Chondrocyte (in vitro differentiated cells): ENCODE measurements around the gene ERC1. TPM values are rescaled to one million over a fixed set of nuclear protein-coding genes. Genes with fewer than 3 reads are reported as not detected.
"Not testable (repeated sequence)": the region's sequence is repeated elsewhere in the genome, so short reads cannot be mapped to it uniquely, and the experiment has no call there.

Experiments used
- DNase-seq: peaks from one replicate; pipeline ENCODE4 v3.0.0; 2021; ENCODE audit warnings: mixed read lengths, low spot score
- H3K27ac Mint-ChIP-seq: one replicate; pipeline ENCODE4 v1.8.0; 2021; ENCODE audit warnings: mild to moderate bottlenecking, moderate library complexity, mixed read lengths; ENCODE audit not compliant: unreplicated experiment
- H3K27me3 Mint-ChIP-seq: 2 replicates; pipeline ENCODE4 v1.8.0; 2021; ENCODE audit warnings: low read depth, mixed read lengths
- H3K36me3 Mint-ChIP-seq: 2 replicates; pipeline ENCODE4 v1.8.0; 2021; ENCODE audit warnings: low read depth, mixed read lengths
- H3K4me1 Mint-ChIP-seq: 2 replicates; pipeline ENCODE4 v1.8.0; 2021; ENCODE audit warnings: low read depth, mild to moderate bottlenecking, mixed read lengths
- H3K4me3 Mint-ChIP-seq: one replicate; pipeline ENCODE4 v1.8.0; 2021; ENCODE audit warnings: mild to moderate bottlenecking, moderate library complexity, mixed read lengths; ENCODE audit not compliant: unreplicated experiment
- H3K9me3 Mint-ChIP-seq: 2 replicates; pipeline ENCODE4 v1.8.0; 2021; ENCODE audit warnings: low read depth, mixed read lengths
- total RNA-seq: library from RNA; stranded (reverse); gene quantifications from 3 replicates; pipeline ENCODE4 v1.2.1, GENCODE V29; 2021
- TF ChIP-seq, protein P1 (sequence below): fragments of 200-600 bp; sonication (generic); IDR thresholded peaks from 2 replicates; pipeline ENCODE4 v1.5.0; 2021; ENCODE audit warnings: antibody characterized with exemption, mild to moderate bottlenecking, moderate library complexity

Gene ERC1
- total RNA-seq, 1 donor from 2014 or later = 79.3 TPM

DNA sequence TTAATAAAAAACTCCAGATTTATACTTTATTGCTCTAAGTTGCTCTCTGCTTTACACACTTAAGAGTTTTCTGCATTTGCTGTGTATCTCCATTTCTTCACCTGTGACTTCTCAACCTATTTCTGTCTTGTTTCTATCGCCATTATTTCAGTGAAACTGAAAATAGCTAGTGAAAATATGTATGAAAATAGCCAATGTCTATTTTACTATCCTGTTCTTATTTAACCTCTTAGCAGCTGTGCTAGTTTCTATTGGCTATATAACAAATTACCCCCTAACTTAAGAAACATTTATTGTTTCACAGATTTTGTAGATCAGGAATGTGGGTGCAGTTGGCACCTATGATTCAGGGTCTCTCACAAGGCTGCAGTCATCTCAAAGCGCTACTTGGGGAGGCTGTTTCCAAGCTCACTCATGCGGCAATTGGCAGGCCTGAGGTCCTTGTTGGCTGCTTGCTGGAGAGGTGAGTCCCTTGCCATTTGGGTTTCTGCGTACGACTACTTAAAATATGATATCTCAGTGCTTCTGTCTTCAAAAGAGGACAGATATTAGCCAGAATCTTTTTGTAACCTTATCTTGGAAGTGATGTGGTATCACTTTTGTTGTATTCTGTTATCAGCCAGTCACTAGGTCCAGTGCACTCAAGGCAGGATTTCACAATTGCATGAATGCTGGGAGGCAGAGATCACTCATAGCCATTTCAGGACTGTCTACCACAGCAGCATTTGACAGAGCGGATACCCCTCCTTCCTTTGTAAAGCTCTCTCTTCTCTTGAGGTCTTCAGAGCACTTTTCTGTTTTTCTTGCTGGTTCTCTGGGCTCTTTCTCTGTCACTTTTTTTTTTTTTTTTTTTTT is 7.2 kb downstream of the ERC1 start:
- H3K27me3 Mint-ChIP-seq = no peaks in the 10 kb centered on the region
- H3K9me3 Mint-ChIP-seq = no peaks in the 10 kb centered on the region
- peaks cover 3% of the 10 kb centered on the region for H3K36me3 Mint-ChIP-seq
- no peak overlapping the region for H3K4me3 Mint-ChIP-seq
- DNase-seq = no peak
- H3K27ac Mint-ChIP-seq = no peak overlapping the region
- H3K4me1 Mint-ChIP-seq = peaks cover 32% of the 10 kb centered on the region
- TF ChIP-seq, protein P1, sequence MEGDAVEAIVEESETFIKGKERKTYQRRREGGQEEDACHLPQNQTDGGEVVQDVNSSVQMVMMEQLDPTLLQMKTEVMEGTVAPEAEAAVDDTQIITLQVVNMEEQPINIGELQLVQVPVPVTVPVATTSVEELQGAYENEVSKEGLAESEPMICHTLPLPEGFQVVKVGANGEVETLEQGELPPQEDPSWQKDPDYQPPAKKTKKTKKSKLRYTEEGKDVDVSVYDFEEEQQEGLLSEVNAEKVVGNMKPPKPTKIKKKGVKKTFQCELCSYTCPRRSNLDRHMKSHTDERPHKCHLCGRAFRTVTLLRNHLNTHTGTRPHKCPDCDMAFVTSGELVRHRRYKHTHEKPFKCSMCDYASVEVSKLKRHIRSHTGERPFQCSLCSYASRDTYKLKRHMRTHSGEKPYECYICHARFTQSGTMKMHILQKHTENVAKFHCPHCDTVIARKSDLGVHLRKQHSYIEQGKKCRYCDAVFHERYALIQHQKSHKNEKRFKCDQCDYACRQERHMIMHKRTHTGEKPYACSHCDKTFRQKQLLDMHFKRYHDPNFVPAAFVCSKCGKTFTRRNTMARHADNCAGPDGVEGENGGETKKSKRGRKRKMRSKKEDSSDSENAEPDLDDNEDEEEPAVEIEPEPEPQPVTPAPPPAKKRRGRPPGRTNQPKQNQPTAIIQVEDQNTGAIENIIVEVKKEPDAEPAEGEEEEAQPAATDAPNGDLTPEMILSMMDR = no peak

DNA sequence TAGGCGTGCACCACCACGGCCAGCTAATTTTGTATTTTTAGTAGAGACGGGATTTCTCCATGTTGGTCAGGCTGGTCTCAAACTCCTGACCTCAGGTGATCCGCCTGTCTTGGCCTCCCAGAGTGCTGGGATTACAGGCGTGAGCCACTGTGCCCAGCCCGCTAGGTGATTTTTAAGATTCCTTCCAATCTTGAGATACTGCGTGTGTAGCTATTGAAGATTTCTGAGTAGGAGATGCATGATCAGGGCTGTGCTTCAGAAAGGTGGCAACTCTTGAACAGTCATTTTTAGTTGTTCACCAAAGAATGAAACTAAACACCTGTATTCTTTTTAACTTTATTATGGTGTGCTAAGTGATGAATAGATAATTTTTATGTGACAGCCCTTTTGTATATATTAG is 8.7 kb downstream of the ERC1 start:
- peaks cover 20% of the 10 kb centered on the region for H3K4me1 Mint-ChIP-seq
- not testable (repeated sequence) for DNase-seq, H3K36me3 Mint-ChIP-seq, H3K27ac Mint-ChIP-seq, H3K9me3 Mint-ChIP-seq, H3K4me3 Mint-ChIP-seq, H3K27me3 Mint-ChIP-seq

DNA sequence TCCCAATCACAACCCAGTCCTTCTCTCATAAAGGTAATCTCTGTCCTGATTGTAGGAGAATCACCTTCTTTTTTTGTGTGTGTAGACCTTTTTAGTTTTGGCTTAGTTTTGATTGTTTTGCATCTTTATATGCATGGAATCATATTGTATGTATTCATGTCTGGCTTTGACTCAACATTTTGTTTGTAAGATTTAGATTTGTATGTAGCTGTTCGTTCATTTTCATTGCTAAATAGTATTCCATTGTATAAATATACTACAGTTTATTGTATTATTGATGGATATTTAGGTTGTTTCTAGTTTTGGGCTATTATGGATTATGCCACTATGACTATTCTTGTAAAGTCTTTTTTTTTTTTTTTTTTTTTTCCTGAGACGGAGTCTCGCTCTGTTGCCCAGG is 10.5 kb downstream of the ERC1 start:
- Mint-ChIP-seq H3K4me3 (no peak overlapping the region), H3K36me3 (peaks cover 3% of the 10 kb centered on the region), H3K9me3 (no peaks in the 10 kb centered on the region), H3K27me3 (no peaks in the 10 kb centered on the region), H3K4me1 (peaks cover 13% of the 10 kb centered on the region), H3K27ac (no peak overlapping the region)
- TF ChIP-seq, protein P1 = no peak
- no peak for DNase-seq

DNA sequence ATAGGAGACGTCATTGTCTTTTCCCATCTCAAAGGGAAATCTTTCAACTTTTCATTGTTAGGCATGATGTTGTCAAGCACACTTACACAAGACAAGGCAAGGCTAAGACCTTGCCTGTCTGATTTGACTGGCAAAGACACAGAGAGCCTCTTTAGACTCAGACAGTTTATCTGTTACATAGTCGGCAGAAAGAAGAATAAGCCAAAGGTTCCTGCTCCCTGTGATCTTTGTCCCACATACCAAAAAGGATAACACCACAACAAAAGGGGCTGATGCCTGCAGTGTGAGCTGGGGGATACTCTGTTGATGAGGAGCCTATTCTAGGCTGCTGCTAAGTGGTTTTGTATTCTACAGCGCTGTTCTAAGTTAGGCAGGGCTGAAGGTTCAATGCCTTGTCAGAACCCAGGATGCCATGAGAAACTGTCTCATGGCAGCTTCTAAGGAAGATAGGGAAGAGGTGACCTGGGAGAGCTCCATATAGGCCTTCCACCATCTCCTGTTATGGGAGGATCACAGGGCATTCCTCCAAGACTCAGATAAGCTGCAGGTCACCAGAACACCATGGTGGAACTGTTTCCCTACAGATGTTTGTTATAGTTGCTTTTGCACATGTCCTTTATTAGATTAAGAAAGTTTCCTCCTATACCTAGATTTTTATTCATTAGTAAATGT is 12.7 kb downstream of the ERC1 start:
- DNase-seq = no peak
- H3K27ac Mint-ChIP-seq = no peak overlapping the region

DNA sequence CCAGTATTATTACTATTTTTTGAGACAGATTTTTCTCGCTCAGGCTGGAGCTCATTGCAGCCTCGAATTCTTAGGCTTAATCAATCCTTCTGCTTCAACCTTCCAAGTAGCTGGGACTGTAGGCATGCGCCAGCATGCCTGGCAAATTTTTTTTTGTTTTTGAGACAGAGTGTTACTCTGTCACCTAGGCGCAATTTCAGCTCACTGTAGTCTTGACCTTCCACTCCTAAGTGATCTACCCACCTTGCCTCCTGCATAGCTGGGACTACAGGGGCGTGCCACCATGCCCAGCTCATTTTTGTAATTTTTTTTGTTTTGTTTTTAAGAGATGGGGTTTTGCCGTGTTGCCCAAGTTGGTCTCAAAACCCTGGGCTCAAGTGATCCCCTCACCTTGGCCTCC is 15.2 kb downstream of the ERC1 start:
- TF ChIP-seq, protein P1 = no peak

More for the DNA sequence above, 12.7 kb downstream of the ERC1 start:
- no peaks in the 10 kb centered on the region for H3K9me3 Mint-ChIP-seq
- TF ChIP-seq, protein P1 = no peak
- H3K4me3 Mint-ChIP-seq = no peak overlapping the region
- H3K4me1 Mint-ChIP-seq = no peaks in the 10 kb centered on the region
- no peaks in the 10 kb centered on the region for H3K27me3 Mint-ChIP-seq
- H3K36me3 Mint-ChIP-seq = peaks cover 3% of the 10 kb centered on the region

More for the DNA sequence above, 15.2 kb downstream of the ERC1 start:
- Mint-ChIP-seq H3K9me3 (no peaks in the 10 kb centered on the region), H3K4me3 (no peak overlapping the region), H3K4me1 (peaks cover 3% of the 10 kb centered on the region), H3K27me3 (no peaks in the 10 kb centered on the region), H3K27ac (no peak overlapping the region), H3K36me3 (peaks cover 2% of the 10 kb centered on the region)
- DNase-seq = no peak
